NOMO-1 (cell line): ENCODE measurements around the gene PEDS1.
"Not testable (repeated sequence)": the region's sequence is repeated elsewhere in the genome, so short reads cannot be mapped to it uniquely, and the experiment has no call there.

Experiments used
- DNase-seq, 2 experiments: peaks; one replicate each; lab custom pipeline; 2025; ENCODE audit not compliant: unreplicated experiment in 2 of 2; lab: John Stamatoyannopoulos, UW

Gene PEDS1

GRCh38 chr20:50165684-50166554 is 12.4 kb upstream of the PEDS1 start:
- DNase-seq = peak; percentile 88 to 97

GRCh38 chr20:50163570-50164317 is 10.2 kb upstream of the PEDS1 start:
- no peak for DNase-seq

GRCh38 chr20:50161494-50161893 is 8.0 kb upstream of the PEDS1 start:
- DNase-seq = not testable (repeated sequence)

- DNase-seq = no peak
These were observed 397 bp downstream of the PEDS1 start for GRCh38 chr20:50153153-50153499.

- no peak for DNase-seq
These were observed 950 bp downstream of the PEDS1 start for GRCh38 chr20:50152394-50153152.

GRCh38 chr20:50151034-50151743 is 2.3 kb downstream of the PEDS1 start:
- no peak for DNase-seq

- DNase-seq = no peak
These were observed 3.9 kb downstream of the PEDS1 start for GRCh38 chr20:50149481-50150254.

GRCh38 chr20:50146732-50147662 is 6.5 kb downstream of the PEDS1 start:
- DNase-seq = peak; percentile 73 to 87

- no peak for DNase-seq
These were observed 7.3 kb downstream of the PEDS1 start for GRCh38 chr20:50146214-50146613.

GRCh38 chr20:50145566-50145965 is 8.0 kb downstream of the PEDS1 start:
- no peak for DNase-seq

- peak; percentile 12 to 19 for DNase-seq
These were observed 9.2 kb downstream of the PEDS1 start for GRCh38 chr20:50144362-50144761.

- no peak for DNase-seq
These were observed 10.7 kb downstream of the PEDS1 start for GRCh38 chr20:50142812-50143211.

GRCh38 chr20:50141811-50142561 is 11.5 kb downstream of the PEDS1 start:
- no peak for DNase-seq

GRCh38 chr20:50141018-50141675 is 12.4 kb downstream of the PEDS1 start:
- DNase-seq = no peak

- no peak for DNase-seq
These were observed 13.1 kb downstream of the PEDS1 start for GRCh38 chr20:50140339-50140859.

GRCh38 chr20:50138479-50139393 is 14.8 kb downstream of the PEDS1 start:
- DNase-seq = no peak
